Measurements from ENCODE around the gene ANKS1B.

- TF ChIP-seq TCF4 (CRISPR knock-in tag; IDR thresholded peaks at IDR 0.05; ENCODE audit: borderline replicate concordance), result no peak
- TF ChIP-seq ZFP3 (CRISPR knock-in tag; IDR thresholded peaks at IDR 0.05), result no peak
- TF ChIP-seq ZNF70 (CRISPR knock-in tag; IDR thresholded peaks at IDR 0.05), result no peak
- no peak for TF ChIP-seq ESRRG (CRISPR knock-in tag; IDR thresholded peaks at IDR 0.05)
- TF ChIP-seq SNAI2 (CRISPR knock-in tag; IDR thresholded peaks at IDR 0.05), result no peak
- no peak for TF ChIP-seq ISL1 (CRISPR knock-in tag; IDR thresholded peaks at IDR 0.05)
- TF ChIP-seq TOX (CRISPR knock-in tag; IDR thresholded peaks at IDR 0.05; ENCODE audit: borderline replicate concordance), result no peak
- TF ChIP-seq POU6F1 (CRISPR knock-in tag; IDR thresholded peaks at IDR 0.05; ENCODE audit: borderline replicate concordance, low read depth), result no peak
- no peak for TF ChIP-seq PPARA (CRISPR knock-in tag; IDR thresholded peaks at IDR 0.05; ENCODE audit: borderline replicate concordance)
- no peak for TF ChIP-seq CREB5 (CRISPR knock-in tag; IDR thresholded peaks at IDR 0.05; ENCODE audit: low read depth)
Measured at GRCh38 chr12:99067171-99067785, 917.5 kb downstream of the ANKS1B start.
